Measurements from ENCODE around the gene DPCD. TPM values are rescaled to one million over a fixed set of nuclear protein-coding genes. Genes with fewer than 3 reads are reported as not detected.

Gene DPCD
- total and polyA plus RNA-seq, 2 experiments from 2014 or later = 161 to 257 TPM

DNA sequence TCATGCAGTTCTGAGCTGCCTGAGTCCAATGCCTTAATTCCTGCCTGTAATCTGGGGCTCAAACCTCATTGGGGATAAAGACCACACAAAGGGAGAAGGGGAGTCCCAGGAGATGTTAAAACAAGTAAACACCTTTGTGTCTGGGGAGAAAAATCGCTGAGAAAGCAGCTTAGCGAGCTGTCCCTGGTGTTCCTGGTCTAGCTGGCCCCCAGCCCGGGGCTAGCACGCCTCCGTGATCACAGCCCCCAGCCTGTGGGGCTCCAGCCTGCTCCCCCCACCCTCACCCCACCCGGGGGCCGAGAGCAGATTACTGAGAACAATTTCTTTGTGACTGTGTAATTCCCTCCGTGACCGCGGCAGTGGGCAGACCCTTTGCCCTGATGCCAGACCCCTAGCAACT lies 24.8 kb downstream of the DPCD start:
- no peak for DNase-seq (ENCODE audit: low read depth in 1 of 2, low spot score in 1 of 2)
- no peak overlapping the region for H3K4me3 ChIP-seq
- H3K36me3 ChIP-seq = peaks cover 18% of the 10 kb centered on the region
- TF ChIP-seq, protein P1, sequence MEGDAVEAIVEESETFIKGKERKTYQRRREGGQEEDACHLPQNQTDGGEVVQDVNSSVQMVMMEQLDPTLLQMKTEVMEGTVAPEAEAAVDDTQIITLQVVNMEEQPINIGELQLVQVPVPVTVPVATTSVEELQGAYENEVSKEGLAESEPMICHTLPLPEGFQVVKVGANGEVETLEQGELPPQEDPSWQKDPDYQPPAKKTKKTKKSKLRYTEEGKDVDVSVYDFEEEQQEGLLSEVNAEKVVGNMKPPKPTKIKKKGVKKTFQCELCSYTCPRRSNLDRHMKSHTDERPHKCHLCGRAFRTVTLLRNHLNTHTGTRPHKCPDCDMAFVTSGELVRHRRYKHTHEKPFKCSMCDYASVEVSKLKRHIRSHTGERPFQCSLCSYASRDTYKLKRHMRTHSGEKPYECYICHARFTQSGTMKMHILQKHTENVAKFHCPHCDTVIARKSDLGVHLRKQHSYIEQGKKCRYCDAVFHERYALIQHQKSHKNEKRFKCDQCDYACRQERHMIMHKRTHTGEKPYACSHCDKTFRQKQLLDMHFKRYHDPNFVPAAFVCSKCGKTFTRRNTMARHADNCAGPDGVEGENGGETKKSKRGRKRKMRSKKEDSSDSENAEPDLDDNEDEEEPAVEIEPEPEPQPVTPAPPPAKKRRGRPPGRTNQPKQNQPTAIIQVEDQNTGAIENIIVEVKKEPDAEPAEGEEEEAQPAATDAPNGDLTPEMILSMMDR (IDR thresholded peaks at IDR 0.05; ENCODE audit: low read depth, low read length) = no peak
- no peaks in the 10 kb centered on the region for H3K9me3 ChIP-seq (ENCODE audit: low read depth)
- H3K4me1 ChIP-seq (ENCODE audit: low read depth) = no peaks in the 10 kb centered on the region
- no peaks in the 10 kb centered on the region for H3K27me3 ChIP-seq
- peak overlapping the region; percentile 28 for H3K27ac ChIP-seq

DNA sequence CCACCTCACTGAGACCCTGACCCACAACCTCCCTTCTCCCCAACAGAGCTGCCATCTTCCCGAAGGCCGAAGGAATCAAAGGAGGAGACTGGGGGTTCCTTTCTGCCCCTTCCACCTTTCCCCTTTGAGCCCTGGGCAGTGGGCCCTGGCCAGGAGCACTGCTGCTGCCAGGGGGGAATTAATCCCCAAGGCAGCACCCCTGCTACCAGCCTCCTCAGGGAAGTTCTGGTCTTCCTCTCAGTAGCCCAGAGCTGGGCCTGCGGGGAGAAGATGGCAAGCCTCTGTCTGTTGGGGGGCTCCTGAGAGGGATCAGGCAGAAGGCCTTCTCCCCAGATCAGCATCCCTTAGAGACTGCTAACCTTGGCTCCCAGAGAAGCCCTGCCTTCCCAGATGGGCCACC lies 25.5 kb downstream of the DPCD start:
- H3K27me3 ChIP-seq = no peaks in the 10 kb centered on the region
- TF ChIP-seq, protein P1 (IDR thresholded peaks at IDR 0.05; ENCODE audit: low read depth, low read length) = no peak
- DNase-seq (ENCODE audit: low read depth in 1 of 2, low spot score in 1 of 2) = no peak
- H3K27ac ChIP-seq = no peak overlapping the region
- H3K4me1 ChIP-seq (ENCODE audit: low read depth) = no peaks in the 10 kb centered on the region
- H3K9me3 ChIP-seq (ENCODE audit: low read depth) = no peaks in the 10 kb centered on the region
- H3K36me3 ChIP-seq = peaks cover 14% of the 10 kb centered on the region
- no peak overlapping the region for H3K4me3 ChIP-seq

DNA sequence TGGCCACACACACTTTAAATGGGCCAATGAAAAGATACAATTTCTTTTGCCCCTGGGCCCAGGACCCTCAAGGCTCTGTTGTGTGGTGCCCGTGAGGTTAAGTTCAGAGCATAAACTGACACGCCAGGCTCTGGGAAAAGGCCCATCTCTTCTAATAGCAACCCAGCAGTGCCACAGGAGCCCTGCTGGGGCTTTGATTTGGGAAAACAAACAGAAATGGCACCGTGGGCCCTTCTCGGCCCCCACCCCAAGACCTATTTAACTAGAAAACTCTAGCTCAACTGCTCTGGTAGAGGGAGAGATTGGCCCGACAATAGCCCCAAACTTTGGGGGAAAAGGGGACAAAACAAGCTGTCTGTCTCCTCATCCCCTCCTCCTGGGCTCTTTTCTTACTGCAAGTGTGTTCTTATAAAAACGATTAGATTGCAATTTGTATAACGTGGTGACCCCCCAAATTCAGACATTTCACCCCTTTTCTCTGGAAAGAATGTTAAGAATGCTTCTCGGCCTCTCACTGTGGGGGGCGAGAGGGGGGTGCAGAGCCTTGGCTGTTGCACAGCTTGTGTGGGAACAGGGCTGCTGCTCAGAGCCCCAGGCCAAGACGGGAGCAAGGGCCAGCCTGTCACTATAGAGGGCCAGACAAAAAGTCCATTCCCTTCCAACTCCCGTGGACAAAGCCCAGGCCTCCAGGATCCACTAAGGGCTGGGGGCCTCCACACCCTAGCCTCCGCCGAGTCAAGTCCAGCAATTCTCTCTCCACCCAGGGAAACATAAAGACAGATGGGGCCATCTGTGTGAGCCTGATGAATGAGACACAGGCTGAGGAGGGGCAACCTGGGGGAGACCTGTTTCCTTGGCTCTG lies 26.8 kb downstream of the DPCD start:
- no peaks in the 10 kb centered on the region for H3K27me3 ChIP-seq
- no peak overlapping the region for H3K27ac ChIP-seq
- H3K4me1 ChIP-seq (ENCODE audit: low read depth) = no peaks in the 10 kb centered on the region
- DNase-seq (ENCODE audit: low read depth in 1 of 2, low spot score in 1 of 2) = no peak
- no peaks in the 10 kb centered on the region for H3K9me3 ChIP-seq (ENCODE audit: low read depth)
- peaks cover 7% of the 10 kb centered on the region for H3K36me3 ChIP-seq
- TF ChIP-seq, protein P1 (IDR thresholded peaks at IDR 0.05; ENCODE audit: low read depth, low read length) = no peak
- no peak overlapping the region for H3K4me3 ChIP-seq

DNA sequence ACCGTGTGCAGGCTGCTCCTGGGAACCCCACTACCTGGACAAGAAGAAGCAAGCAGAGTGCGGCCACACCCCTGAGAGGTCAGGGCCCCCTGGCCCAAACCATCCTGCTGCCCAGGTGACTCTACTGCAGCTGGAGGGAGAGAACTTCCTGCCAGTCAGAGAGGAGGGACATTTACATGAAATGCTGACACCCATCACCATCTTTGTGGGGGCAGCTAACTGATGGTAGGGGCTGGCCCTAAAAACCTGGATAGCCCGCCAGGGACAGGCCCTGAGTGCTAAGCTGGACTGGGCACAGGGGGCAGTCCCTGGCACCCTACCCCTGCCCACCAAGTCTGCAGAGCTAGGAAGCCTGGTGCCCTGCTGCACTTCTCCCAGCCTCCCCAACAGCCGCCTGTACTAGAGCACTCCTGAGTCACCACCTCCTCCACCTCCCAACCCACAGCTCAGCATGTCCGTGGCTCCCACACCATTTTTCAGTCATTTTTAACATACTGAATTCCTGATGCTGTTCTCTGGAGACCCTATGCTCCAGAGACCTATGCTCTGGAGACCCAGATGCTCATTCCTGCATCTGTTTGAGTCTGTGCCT lies 27.5 kb downstream of the DPCD start:
- H3K27ac ChIP-seq = no peak overlapping the region
- peaks cover 7% of the 10 kb centered on the region for H3K36me3 ChIP-seq
- H3K27me3 ChIP-seq = no peaks in the 10 kb centered on the region
- TF ChIP-seq, protein P1 (IDR thresholded peaks at IDR 0.05; ENCODE audit: low read depth, low read length) = no peak
- no peak overlapping the region for H3K4me3 ChIP-seq
- no peaks in the 10 kb centered on the region for H3K4me1 ChIP-seq (ENCODE audit: low read depth)
- DNase-seq (ENCODE audit: low read depth in 1 of 2, low spot score in 1 of 2) = no peak
- no peaks in the 10 kb centered on the region for H3K9me3 ChIP-seq (ENCODE audit: low read depth)

DNA sequence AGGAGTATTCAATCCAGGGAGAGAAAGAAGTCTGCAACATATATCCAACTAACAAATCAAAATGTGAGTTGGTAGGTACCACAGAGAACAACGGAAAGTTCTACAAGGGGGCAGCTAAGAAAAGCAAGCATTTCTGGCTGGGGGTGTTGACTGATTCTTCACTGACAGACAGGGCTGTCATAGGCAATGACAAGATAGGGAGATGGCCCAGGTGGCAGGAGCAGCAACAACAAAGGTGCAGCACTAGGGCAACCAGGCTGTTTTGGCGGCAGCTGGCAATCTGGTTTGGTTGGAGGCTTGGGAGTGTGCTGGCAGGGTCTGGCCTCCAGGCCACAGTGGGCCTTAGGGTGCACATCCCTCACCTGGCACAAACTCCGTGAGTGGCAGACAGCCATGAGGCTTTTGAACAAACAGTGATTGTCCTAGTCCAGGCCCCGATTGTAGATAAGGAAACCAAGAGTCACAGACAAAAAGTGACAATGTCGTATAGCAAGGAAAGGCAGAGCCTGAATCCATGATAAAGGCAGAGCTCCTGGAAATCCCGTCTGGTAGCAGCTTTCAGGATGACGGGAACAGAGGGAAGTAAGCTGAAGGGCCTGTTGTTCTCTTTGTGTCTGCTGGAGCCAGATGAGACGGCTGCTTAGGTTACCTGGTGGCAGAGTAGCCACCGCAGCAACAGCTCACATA lies 28.4 kb downstream of the DPCD start:
- DNase-seq (ENCODE audit: low read depth in 1 of 2, low spot score in 1 of 2) = no peak
- Histone ChIP-seq H3K9me3 (ENCODE audit: low read depth) (no peaks in the 10 kb centered on the region), H3K4me3 (no peak overlapping the region), H3K4me1 (ENCODE audit: low read depth) (no peaks in the 10 kb centered on the region), H3K27me3 (no peaks in the 10 kb centered on the region), H3K27ac (no peak overlapping the region), H3K36me3 (no peaks in the 10 kb centered on the region)
- TF ChIP-seq, protein P1 (IDR thresholded peaks at IDR 0.05; ENCODE audit: low read depth, low read length) = no peak

All from cardiac muscle cell (in vitro differentiated cells and primary cell).